Left lung (tissue), 10 donors: ENCODE measurements around the gene ARHGEF4. TPM values are rescaled to one million over a fixed set of nuclear protein-coding genes. Genes with fewer than 3 reads are reported as not detected.
A peak's percentile ranks its signal among the peaks of the same experiment; 100 is the strongest.

Source experiments
- ATAC-seq: fragments of 200-7000 bp; cut with Tn5 transposase; one replicate; pipeline ENCODE4 v1.9.1; 2020; ENCODE audit warnings: moderate library complexity
- DNase-seq, 4 donors: peaks; one replicate each; pipeline ENCODE4 v3.0.0-alpha.2; 2013 to 2020
- H3K27ac ChIP-seq, 2 donors: fragments of 200-600 bp; sonication (generic) in 1 of 2; one replicate each; pipeline versions ENCODE4 v1.5.0 to v1.8.0; 2020 to 2021
- H3K27me3 ChIP-seq, 2 donors: fragments of 200-600 bp; sonication (generic) in 1 of 2; one replicate each; pipeline versions ENCODE4 v1.5.0 to v1.8.0; 2020 to 2021
- H3K36me3 ChIP-seq, 2 donors: fragments of 200-600 bp; sonication (generic) in 1 of 2; one replicate each; pipeline versions ENCODE4 v1.5.0 to v1.8.0; 2020 to 2021
- H3K4me1 ChIP-seq, 2 donors: fragments of 200-600 bp; one replicate each; pipeline ENCODE4 v1.8.0; 2021
- H3K4me3 ChIP-seq, 2 donors: fragments of 200-600 bp; sonication (generic) in 1 of 2; one replicate each; pipeline versions ENCODE4 v1.5.0 to v1.8.0; 2020 to 2021; ENCODE audit warnings: mild to moderate bottlenecking in 1 of 2
- H3K9me3 ChIP-seq, 2 donors: fragments of 200-600 bp; sonication (generic) in 1 of 2; one replicate each; pipeline versions ENCODE4 v1.5.0 to v1.8.0; 2020 to 2021
- CTCF ChIP-seq, 2 donors: fragments of 200-600 bp; sonication (generic) in 1 of 2; IDR thresholded peaks; one replicate each; pipeline versions ENCODE4 v1.5.0 to v1.8.0; 2021; ENCODE audit warnings: antibody characterized with exemption in 2 of 2
- intact Hi-C, 2 donors: fragments of 100-400 bp; cut with DNase I; formaldehyde crosslinking; loops; one replicate each; pipeline versions ENCODE4 v1.11.2 to v1.14.2; 2022
- polyA plus RNA-seq, 6 donors: library from polyadenylated mRNA; unstranded; fragments of 120-200 nt; gene quantifications; one replicate each; pipeline ENCODE4 v1.2.1, GENCODE V29; 2013; ENCODE audit not compliant: insufficient read length in 6 of 6
- total RNA-seq, 2 donors: library from RNA; stranded (reverse); fragmentation: NEBNext Ultra II Directional; extraction: Animal tissue kit (Norgen Biotek cat#: 25700); gene quantifications; one replicate each; pipeline ENCODE4 v1.2.1, GENCODE V29; 2021
- donor health status: DM: no; HTN: yes; CAD: no.
- donor health status: DM: no; HTN: no; CAD: no.

ARHGEF4 gene
- total and polyA plus RNA-seq, 8 donors, result 1.7 to 4.3 (median 2.8) TPM

GRCh38 chr2:130964931-130965330, 128.2 kb downstream of the ARHGEF4 start:
- intact Hi-C loops, result no loop called here

GRCh38 chr2:130966149-130966774, 129.5 kb downstream of the ARHGEF4 start:
- ATAC-seq (no peak), DNase-seq (no peak)
- Histone ChIP-seq H3K27ac (no peak overlapping the region), H3K4me1 (peaks cover 0 to 5% of the 10 kb centered on the region in 2 donors), H3K9me3 (no peaks in the 10 kb centered on the region), H3K36me3 (no peaks in the 10 kb centered on the region), H3K27me3 (peaks cover 32 to 61% of the 10 kb centered on the region in 2 donors), H3K4me3 (no peak overlapping the region)
- TF ChIP-seq CTCF (IDR thresholded peaks at IDR 0.05), result no peak
- intact Hi-C loops, result no loop called here

More at GRCh38 chr2:130964931-130965330, 128.2 kb downstream of the ARHGEF4 start:
- no peak for ATAC-seq
- no peaks in the 10 kb centered on the region for H3K36me3 ChIP-seq
- no peak for DNase-seq
- peaks cover 0 to 5% of the 10 kb centered on the region in 2 donors for H3K4me1 ChIP-seq
- H3K9me3 ChIP-seq, result no peaks in the 10 kb centered on the region
- H3K27me3 ChIP-seq, result peaks cover 32 to 67% of the 10 kb centered on the region in 2 donors
- no peak overlapping the region for H3K27ac ChIP-seq
- H3K4me3 ChIP-seq, result no peak overlapping the region
- TF ChIP-seq CTCF (IDR thresholded peaks at IDR 0.05), result no peak

- H3K27me3 ChIP-seq, result peaks cover 32 to 54% of the 10 kb centered on the region in 2 donors
- H3K36me3 ChIP-seq, result no peaks in the 10 kb centered on the region
- no peak overlapping the region for H3K27ac ChIP-seq
- no peaks in the 10 kb centered on the region for H3K9me3 ChIP-seq
- intact Hi-C loops, result no loop called here
- H3K4me3 ChIP-seq, result no peak overlapping the region
- H3K4me1 ChIP-seq, result peaks cover 0 to 5% of the 10 kb centered on the region in 2 donors
- ATAC-seq (no peak), DNase-seq (no peak)
- TF ChIP-seq CTCF (IDR thresholded peaks at IDR 0.05), result no peak
These were observed 130.2 kb downstream of the ARHGEF4 start for GRCh38 chr2:130966775-130967490.

GRCh38 chr2:130972410-130972809, 135.7 kb downstream of the ARHGEF4 start:
- Histone ChIP-seq H3K9me3 (no peaks in the 10 kb centered on the region), H3K36me3 (no peaks in the 10 kb centered on the region), H3K4me1 (no peaks in the 10 kb centered on the region), H3K27ac (no peak overlapping the region), H3K27me3 (no peaks in the 10 kb centered on the region), H3K4me3 (no peak overlapping the region)
- DNase-seq (no peak), ATAC-seq (peak; percentile 14)
- no peak for TF ChIP-seq CTCF (IDR thresholded peaks at IDR 0.05)
- intact Hi-C loops, result no loop called here

GRCh38 chr2:130975729-130976128, 139.0 kb downstream of the ARHGEF4 start:
- no peak overlapping the region for H3K4me3 ChIP-seq
- no peaks in the 10 kb centered on the region for H3K4me1 ChIP-seq
- intact Hi-C loops, result no loop called here
- no peaks in the 10 kb centered on the region for H3K27me3 ChIP-seq
- DNase-seq, result no peak
- TF ChIP-seq CTCF (IDR thresholded peaks at IDR 0.05), result no peak
- no peaks in the 10 kb centered on the region for H3K36me3 ChIP-seq
- no peak overlapping the region for H3K27ac ChIP-seq
- no peak for ATAC-seq
- H3K9me3 ChIP-seq, result peaks cover 0 to 8% of the 10 kb centered on the region in 2 donors
